Colonic mucosa (tissue), 4 donors: ENCODE measurements around the gene UGCG. TPM values are rescaled to one million over a fixed set of nuclear protein-coding genes. Genes with fewer than 3 reads are reported as not detected.
"Not testable (repeated sequence)": the region's sequence is repeated elsewhere in the genome, so short reads cannot be mapped to it uniquely, and the experiment has no call there.

ENCODE experiments used
- DNase-seq: peaks from one replicate; pipeline ENCODE4 v3.0.0-alpha.2; 2020
- H3K27ac ChIP-seq: fragments of 200-600 bp; one replicate; pipeline ENCODE4 v1.8.0; 2021
- H3K27me3 ChIP-seq: fragments of 200-600 bp; one replicate; pipeline ENCODE4 v1.8.0; 2021
- H3K36me3 ChIP-seq: fragments of 200-600 bp; one replicate; pipeline ENCODE4 v1.8.0; 2021
- H3K4me1 ChIP-seq: fragments of 200-600 bp; one replicate; pipeline ENCODE4 v1.8.0; 2021; ENCODE audit warnings: mild to moderate bottlenecking
- H3K4me3 ChIP-seq: fragments of 200-600 bp; one replicate; pipeline ENCODE4 v1.8.0; 2021
- H3K9ac ChIP-seq, 2 donors: one replicate each; pipeline ENCODE4 v1.7.0; 2013; ENCODE audit warnings: control low read depth in 2 of 2, low read depth in 2 of 2, low read length in 2 of 2
- H3K9me3 ChIP-seq: fragments of 200-600 bp; one replicate; pipeline ENCODE4 v1.8.0; 2021
- CTCF ChIP-seq: fragments of 200-600 bp; IDR thresholded peaks from one replicate; pipeline ENCODE4 v1.8.0; 2022; ENCODE audit warnings: antibody characterized with exemption, mild to moderate bottlenecking
- intact Hi-C: fragments of 100-400 bp; cut with DNase I; formaldehyde crosslinking; loops from one replicate; pipeline ENCODE4 v1.14.1; 2022
- total RNA-seq, 2 donors: library from RNA; stranded (reverse); fragmentation: NEBNext Ultra II Directional in 1 of 2; extraction: Animal tissue kit (Norgen Biotek cat#: 25700) in 1 of 2; gene quantifications; one replicate each; pipeline ENCODE4 v1.2.1, GENCODE V29; 2021
- donor health status: healthy.
- donor health status: DM: no; HTN: no; CAD: no.
- donor health status: DM: no; HTN: no; CAD: no.

UGCG gene
- total RNA-seq, 2 donors from 2014 or later = 17.6 to 56.1 TPM

- intact Hi-C loops = no loop called here
- no peak for DNase-seq
- Histone ChIP-seq H3K27me3 (no peaks in the 10 kb centered on the region), H3K27ac (no peak overlapping the region), H3K36me3 (no peaks in the 10 kb centered on the region), H3K9ac (no peak overlapping the region), H3K4me3 (no peak overlapping the region), H3K9me3 (no peaks in the 10 kb centered on the region), H3K4me1 (no peaks in the 10 kb centered on the region)
- no peak for TF ChIP-seq CTCF
These were observed 25.7 kb upstream of the UGCG start for GRCh38 chr9:111870774-111871498.

- H3K4me1 ChIP-seq = no peaks in the 10 kb centered on the region
- no peak overlapping the region for H3K4me3 ChIP-seq
- no peak overlapping the region for H3K9ac ChIP-seq
- H3K27ac ChIP-seq = no peak overlapping the region
- intact Hi-C loops = no loop called here
- DNase-seq = no peak
- no peaks in the 10 kb centered on the region for H3K9me3 ChIP-seq
- H3K36me3 ChIP-seq = no peaks in the 10 kb centered on the region
- no peaks in the 10 kb centered on the region for H3K27me3 ChIP-seq
- TF ChIP-seq CTCF = no peak
These were observed 25.1 kb upstream of the UGCG start for GRCh38 chr9:111871499-111871855.

- no peaks in the 10 kb centered on the region for H3K27me3 ChIP-seq
- TF ChIP-seq CTCF = no peak
- no peaks in the 10 kb centered on the region for H3K9me3 ChIP-seq
- intact Hi-C loops = no loop called here
- H3K9ac ChIP-seq = no peak overlapping the region
- H3K27ac ChIP-seq = no peak overlapping the region
- H3K36me3 ChIP-seq = no peaks in the 10 kb centered on the region
- H3K4me3 ChIP-seq = no peak overlapping the region
- no peaks in the 10 kb centered on the region for H3K4me1 ChIP-seq
- no peak for DNase-seq
These were observed 23.7 kb upstream of the UGCG start for GRCh38 chr9:111872886-111873285.

- Histone ChIP-seq H3K36me3 (no peaks in the 10 kb centered on the region), H3K27me3 (no peaks in the 10 kb centered on the region), H3K9me3 (no peaks in the 10 kb centered on the region), H3K4me3 (no peak overlapping the region), H3K4me1 (no peaks in the 10 kb centered on the region), H3K9ac (no peak overlapping the region), H3K27ac (no peak overlapping the region)
- intact Hi-C loops = no loop called here
- no peak for TF ChIP-seq CTCF
- no peak for DNase-seq
These were observed 22.7 kb upstream of the UGCG start for GRCh38 chr9:111873901-111874300.

- intact Hi-C loops = no loop called here
These were observed 22.1 kb upstream of the UGCG start for GRCh38 chr9:111874500-111874899.

GRCh38 chr9:111875291-111875690, 21.3 kb upstream of the UGCG start:
- H3K9ac ChIP-seq, H3K27ac ChIP-seq, H3K4me3 ChIP-seq, H3K27me3 ChIP-seq, H3K9me3 ChIP-seq, intact Hi-C loops, H3K4me1 ChIP-seq, H3K36me3 ChIP-seq, DNase-seq: not testable (repeated sequence)

More at GRCh38 chr9:111874500-111874899, 22.1 kb upstream of the UGCG start:
- H3K9ac ChIP-seq = no peak overlapping the region
- H3K4me1 ChIP-seq = no peaks in the 10 kb centered on the region
- H3K9me3 ChIP-seq = no peaks in the 10 kb centered on the region
- no peak for TF ChIP-seq CTCF
- no peak for DNase-seq
- no peak overlapping the region for H3K27ac ChIP-seq
- no peaks in the 10 kb centered on the region for H3K36me3 ChIP-seq
- no peaks in the 10 kb centered on the region for H3K27me3 ChIP-seq
- H3K4me3 ChIP-seq = no peak overlapping the region

- H3K4me3 ChIP-seq, H3K27ac ChIP-seq, H3K4me1 ChIP-seq, DNase-seq, H3K9ac ChIP-seq, intact Hi-C loops, H3K36me3 ChIP-seq, H3K27me3 ChIP-seq, H3K9me3 ChIP-seq: not testable (repeated sequence)
These were observed 20.9 kb upstream of the UGCG start for GRCh38 chr9:111875691-111876090.
